Pancreas (tissue), 10 donors: ENCODE data around the gene KCNF1. TPM values are rescaled to one million over a fixed set of nuclear protein-coding genes. Genes with fewer than 3 reads are reported as not detected.

Source experiments
- ATAC-seq, 4 donors: fragments of 200-7000 bp; cut with Tn5 transposase; one replicate each; pipeline versions ENCODE4 v1.8.0 to v1.9.1; 2020; ENCODE audit warnings: mild to moderate bottlenecking in 4 of 4, moderate library complexity in 4 of 4
- DNase-seq, 6 donors: peaks; one replicate each; pipeline ENCODE4 v3.0.0-alpha.2; 2020
- FAIRE-seq: peaks from 2 replicates; lab custom pipeline; 2012; peaks lifted over from hg19 to GRCh38; lab: Jason Lieb, UNC
- H3K27ac ChIP-seq, 4 donors: fragments of 200-600 bp; sonication (generic); 1 replicate in 3 of 4; 2 replicates in 1 of 4; pipeline versions ENCODE4 v1.5.0 to v1.8.0; 2020
- H3K27me3 ChIP-seq, 4 donors: fragments of 200-600 bp; one replicate each; pipeline ENCODE4 v1.8.0; 2021
- H3K36me3 ChIP-seq, 3 donors: fragments of 200-600 bp; sonication (generic) in 1 of 3; one replicate each; pipeline versions ENCODE4 v1.5.0 to v1.8.0; 2020 to 2021
- H3K4me1 ChIP-seq, 3 donors: fragments of 200-600 bp; one replicate each; pipeline ENCODE4 v1.8.0; 2021
- H3K4me3 ChIP-seq, 4 donors: fragments of 200-600 bp; sonication (generic) in 2 of 4; one replicate each; pipeline versions ENCODE4 v1.5.0 to v1.8.0; 2020 to 2021
- H3K9me3 ChIP-seq, 4 donors: fragments of 200-600 bp; one replicate each; pipeline ENCODE4 v1.8.0; 2021
- WGBS, 2 donors: extraction: QIAGEN DNeasy Blood & Tissue Kit; methylation state at CpG; one replicate each; pipeline ENCODE4 v1.1.7; 2013; 5-methylcytosine and 5-hydroxymethylcytosine counted together
- intact Hi-C, 3 donors: fragments of 100-400 bp; cut with DNase I; formaldehyde crosslinking; loops; one replicate each; pipeline versions ENCODE4 v1.11.1 to v1.14.2; 2022
- polyA plus RNA-seq, 2 donors: library from polyadenylated mRNA; stranded (reverse); fragments of 200-250 nt; gene quantifications; one replicate each; pipeline ENCODE4 v1.2.3, GENCODE V29; 2013
- total RNA-seq, 6 donors: library from RNA; stranded (reverse); fragmentation: NEBNext Ultra II Directional in 4 of 6; extraction: Animal tissue kit (Norgen Biotek cat#: 25700) in 4 of 6; gene quantifications; one replicate each; pipeline versions ENCODE4 v1.2.1 to v1.2.4, GENCODE V29; 2021 to 2023
- TF ChIP-seq, protein P1 (sequence below), 4 donors: fragments of 200-600 bp; sonication (generic) in 3 of 4; IDR thresholded peaks; one replicate each; pipeline versions ENCODE4 v1.5.0 to v1.8.0; 2021; ENCODE audit warnings: antibody characterized with exemption in 4 of 4
- donor health status: healthy with polysubstance abuse.
- donor health status: DM: no; HTN: no; CAD: no; lungs with moderate emphysema.
- donor health status: DM: no; HTN: no; CAD: no.
- donor health status: control.
- donor health status: control.
- donor health status: Bipolar disorder and iron deficiency.
- donor health status: DM: yes; HTN: yes; CAD: no.
- donor health status: DM: no; HTN: no; CAD: no.
- donor health status: DM: no; HTN: no; CAD: no.
- donor health status: DM: yes; HTN: yes; CAD: no.

Gene KCNF1
- total and polyA plus RNA-seq, 8 donors = 0.08 to 15.8 (median 0.52) TPM

GRCh38 chr2:10889651-10890215 lies 22.0 kb upstream of the KCNF1 start:
- intact Hi-C loops = no loop called here
- ATAC-seq = no peak

GRCh38 chr2:10890706-10891270 lies 20.9 kb upstream of the KCNF1 start:
- TF ChIP-seq, protein P1, sequence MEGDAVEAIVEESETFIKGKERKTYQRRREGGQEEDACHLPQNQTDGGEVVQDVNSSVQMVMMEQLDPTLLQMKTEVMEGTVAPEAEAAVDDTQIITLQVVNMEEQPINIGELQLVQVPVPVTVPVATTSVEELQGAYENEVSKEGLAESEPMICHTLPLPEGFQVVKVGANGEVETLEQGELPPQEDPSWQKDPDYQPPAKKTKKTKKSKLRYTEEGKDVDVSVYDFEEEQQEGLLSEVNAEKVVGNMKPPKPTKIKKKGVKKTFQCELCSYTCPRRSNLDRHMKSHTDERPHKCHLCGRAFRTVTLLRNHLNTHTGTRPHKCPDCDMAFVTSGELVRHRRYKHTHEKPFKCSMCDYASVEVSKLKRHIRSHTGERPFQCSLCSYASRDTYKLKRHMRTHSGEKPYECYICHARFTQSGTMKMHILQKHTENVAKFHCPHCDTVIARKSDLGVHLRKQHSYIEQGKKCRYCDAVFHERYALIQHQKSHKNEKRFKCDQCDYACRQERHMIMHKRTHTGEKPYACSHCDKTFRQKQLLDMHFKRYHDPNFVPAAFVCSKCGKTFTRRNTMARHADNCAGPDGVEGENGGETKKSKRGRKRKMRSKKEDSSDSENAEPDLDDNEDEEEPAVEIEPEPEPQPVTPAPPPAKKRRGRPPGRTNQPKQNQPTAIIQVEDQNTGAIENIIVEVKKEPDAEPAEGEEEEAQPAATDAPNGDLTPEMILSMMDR (IDR thresholded peaks at IDR 0.05) = no peak
- DNase-seq = no peak
- WGBS, 2 donors = 69 to 80% methylated on average over 8 of the region's 8 CpGs
- Histone ChIP-seq H3K27ac (no peak overlapping the region), H3K27me3 (no peaks in the 10 kb centered on the region), H3K9me3 (no peaks in the 10 kb centered on the region), H3K4me1 (no peaks in the 10 kb centered on the region), H3K36me3 (no peaks in the 10 kb centered on the region), H3K4me3 (no peak overlapping the region)
- no peak for ATAC-seq
- intact Hi-C loops = no loop called here
- no peak for FAIRE-seq

More at GRCh38 chr2:10889651-10890215, 22.0 kb upstream of the KCNF1 start:
- WGBS, 2 donors = 59 to 61% methylated on average over 9 of the region's 9 CpGs
- Histone ChIP-seq H3K4me1 (no peaks in the 10 kb centered on the region), H3K27ac (no peak overlapping the region), H3K9me3 (no peaks in the 10 kb centered on the region), H3K27me3 (no peaks in the 10 kb centered on the region), H3K4me3 (no peak overlapping the region), H3K36me3 (no peaks in the 10 kb centered on the region)
- TF ChIP-seq, protein P1 (IDR thresholded peaks at IDR 0.05) = no peak
- FAIRE-seq = no peak
- DNase-seq = no peak

DNA sequence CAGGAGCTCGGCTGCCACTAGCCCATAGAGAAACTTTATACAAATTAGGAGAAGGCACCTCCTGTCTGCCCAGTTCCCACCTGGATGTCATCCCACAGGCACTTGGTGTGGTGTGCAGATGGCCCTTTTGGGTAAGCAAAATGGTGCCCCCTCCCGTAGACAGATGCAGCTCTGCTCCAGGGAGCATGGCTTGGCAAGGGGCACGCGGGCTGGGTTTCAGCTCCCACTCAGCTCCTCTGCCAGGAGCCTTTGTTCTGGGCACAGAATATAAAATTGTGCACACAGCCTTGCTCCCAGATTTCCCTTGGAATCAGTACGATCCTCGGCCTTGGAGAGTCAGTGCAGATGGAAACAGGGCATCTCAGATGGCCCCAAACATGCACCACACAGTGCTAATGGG lies 20.3 kb upstream of the KCNF1 start:
- Histone ChIP-seq H3K36me3 (no peaks in the 10 kb centered on the region), H3K9me3 (no peaks in the 10 kb centered on the region), H3K4me3 (no peak overlapping the region), H3K4me1 (no peaks in the 10 kb centered on the region), H3K27ac (no peak overlapping the region), H3K27me3 (no peaks in the 10 kb centered on the region)
- intact Hi-C loops = no loop called here
- DNase-seq (no peak), FAIRE-seq (no peak), ATAC-seq (no peak)
- 78 to 88% methylated on average over 6 of the region's 6 CpGs for WGBS, 2 donors
- TF ChIP-seq, protein P1 (IDR thresholded peaks at IDR 0.05) = no peak

DNA sequence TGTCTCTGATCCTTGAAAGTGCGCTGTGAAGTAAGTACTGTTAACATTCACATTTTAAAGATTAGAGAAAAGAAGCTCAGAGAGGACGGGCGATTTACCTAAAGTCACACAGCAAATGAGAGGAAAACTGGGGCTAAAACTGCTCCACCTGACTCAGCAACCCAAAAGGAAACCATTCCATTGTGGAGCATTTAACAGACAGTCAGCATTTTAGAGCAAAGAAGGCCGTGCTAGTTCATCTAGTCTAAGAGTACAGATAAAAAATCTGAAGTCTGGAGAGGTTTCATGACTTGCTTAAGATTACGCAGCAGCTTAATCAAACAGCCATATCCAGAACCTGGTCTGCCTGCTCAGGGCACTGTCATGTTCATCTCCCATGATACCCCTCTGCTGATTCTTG lies 19.9 kb upstream of the KCNF1 start:
- Histone ChIP-seq H3K27me3 (no peaks in the 10 kb centered on the region), H3K4me1 (no peaks in the 10 kb centered on the region), H3K36me3 (no peaks in the 10 kb centered on the region), H3K4me3 (no peak overlapping the region), H3K9me3 (no peaks in the 10 kb centered on the region), H3K27ac (no peak overlapping the region)
- 81 to 86% methylated on average over 5 of the region's 5 CpGs for WGBS, 2 donors
- DNase-seq (no peak), ATAC-seq (no peak), FAIRE-seq (no peak)
- intact Hi-C loops = no loop called here
- TF ChIP-seq, protein P1 (IDR thresholded peaks at IDR 0.05) = no peak

DNA sequence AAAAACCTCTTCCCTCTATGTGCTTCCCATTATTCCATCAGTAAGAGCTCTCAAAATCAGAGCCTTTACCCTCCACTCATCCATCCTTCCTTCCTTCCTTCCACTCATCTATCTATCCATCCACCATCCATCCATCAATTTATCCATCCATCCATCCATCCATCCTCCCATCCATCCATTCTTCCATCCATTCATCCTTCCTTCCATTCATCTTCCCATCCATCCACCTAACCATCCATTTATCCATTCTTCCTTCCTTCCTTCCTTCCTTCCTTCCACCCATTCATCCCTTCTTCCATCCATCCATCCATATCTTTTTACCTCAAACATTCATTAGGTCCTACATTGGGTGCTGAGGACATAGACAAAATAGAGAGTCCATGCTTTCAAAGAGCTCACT lies 19.4 kb upstream of the KCNF1 start:
- H3K36me3 ChIP-seq = no peaks in the 10 kb centered on the region
- no peak for FAIRE-seq
- TF ChIP-seq, protein P1 (IDR thresholded peaks at IDR 0.05) = no peak

More for the DNA sequence above, 19.4 kb upstream of the KCNF1 start:
- Histone ChIP-seq H3K27me3 (no peaks in the 10 kb centered on the region), H3K9me3 (no peaks in the 10 kb centered on the region), H3K4me1 (no peaks in the 10 kb centered on the region), H3K4me3 (no peak overlapping the region), H3K27ac (no peak overlapping the region)
- intact Hi-C loops = no loop called here
- ATAC-seq (no peak), DNase-seq (no peak)
